Measurements from ENCODE around the gene GTF3C2.

DNA sequence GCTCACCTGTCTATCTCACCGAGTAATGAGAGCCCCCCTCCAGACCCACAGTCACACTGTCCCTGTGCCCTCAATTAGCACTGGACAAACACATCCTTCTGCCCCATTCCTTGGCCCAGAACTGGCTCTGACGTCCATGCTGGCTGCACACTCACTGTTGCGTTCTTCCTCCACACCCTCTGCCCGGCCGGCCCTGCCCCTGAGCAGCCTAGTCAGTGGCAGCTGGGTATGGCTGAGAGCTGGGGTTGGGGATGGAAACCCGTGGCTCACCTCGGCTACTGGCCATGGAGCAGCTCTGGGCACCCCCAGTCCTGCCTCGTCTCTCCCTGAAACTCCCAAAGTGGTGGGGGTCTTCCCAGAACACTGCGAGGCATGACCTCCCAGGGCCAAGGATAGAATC, 41.9 kb downstream of the GTF3C2 start:
- TF ChIP-seq, protein P1, sequence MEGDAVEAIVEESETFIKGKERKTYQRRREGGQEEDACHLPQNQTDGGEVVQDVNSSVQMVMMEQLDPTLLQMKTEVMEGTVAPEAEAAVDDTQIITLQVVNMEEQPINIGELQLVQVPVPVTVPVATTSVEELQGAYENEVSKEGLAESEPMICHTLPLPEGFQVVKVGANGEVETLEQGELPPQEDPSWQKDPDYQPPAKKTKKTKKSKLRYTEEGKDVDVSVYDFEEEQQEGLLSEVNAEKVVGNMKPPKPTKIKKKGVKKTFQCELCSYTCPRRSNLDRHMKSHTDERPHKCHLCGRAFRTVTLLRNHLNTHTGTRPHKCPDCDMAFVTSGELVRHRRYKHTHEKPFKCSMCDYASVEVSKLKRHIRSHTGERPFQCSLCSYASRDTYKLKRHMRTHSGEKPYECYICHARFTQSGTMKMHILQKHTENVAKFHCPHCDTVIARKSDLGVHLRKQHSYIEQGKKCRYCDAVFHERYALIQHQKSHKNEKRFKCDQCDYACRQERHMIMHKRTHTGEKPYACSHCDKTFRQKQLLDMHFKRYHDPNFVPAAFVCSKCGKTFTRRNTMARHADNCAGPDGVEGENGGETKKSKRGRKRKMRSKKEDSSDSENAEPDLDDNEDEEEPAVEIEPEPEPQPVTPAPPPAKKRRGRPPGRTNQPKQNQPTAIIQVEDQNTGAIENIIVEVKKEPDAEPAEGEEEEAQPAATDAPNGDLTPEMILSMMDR (IDR thresholded peaks at IDR 0.05), result no peak
- no peak for TF ChIP-seq POLR2AphosphoS5 (IDR thresholded peaks at IDR 0.05; ENCODE audit: low read depth, low read length)

Measured in Panc1 (cell line).